Adrenal gland (tissue), 5 donors: Measurements from ENCODE around the gene LYZ.

Experiments used
- POLR2A ChIP-seq, 2 donors: fragments of 450-650 bp; IDR thresholded peaks; one replicate each; pipeline ENCODE4 v1.6.1; 2017; ENCODE audit warnings: antibody characterized with exemption in 2 of 2, mild to moderate bottlenecking in 2 of 2, moderate library complexity in 1 of 2
- TF ChIP-seq, protein P1 (sequence below), 6 experiments: fragments of 450-650 bp in 4 of 6; fragments of 200-600 bp in 2 of 6; sonication (generic) in 1 of 6; IDR thresholded peaks; 1 replicate in 5 of 6; 2 replicates in 1 of 6; pipeline versions ENCODE4 v1.5.1 to v1.8.0; 2016 to 2021; ENCODE audit warnings: antibody characterized with exemption in 6 of 6, mild to moderate bottlenecking in 2 of 6, moderate library complexity in 1 of 6
- donor health status: DM: no; HTN: no; CAD: no.

DNA sequence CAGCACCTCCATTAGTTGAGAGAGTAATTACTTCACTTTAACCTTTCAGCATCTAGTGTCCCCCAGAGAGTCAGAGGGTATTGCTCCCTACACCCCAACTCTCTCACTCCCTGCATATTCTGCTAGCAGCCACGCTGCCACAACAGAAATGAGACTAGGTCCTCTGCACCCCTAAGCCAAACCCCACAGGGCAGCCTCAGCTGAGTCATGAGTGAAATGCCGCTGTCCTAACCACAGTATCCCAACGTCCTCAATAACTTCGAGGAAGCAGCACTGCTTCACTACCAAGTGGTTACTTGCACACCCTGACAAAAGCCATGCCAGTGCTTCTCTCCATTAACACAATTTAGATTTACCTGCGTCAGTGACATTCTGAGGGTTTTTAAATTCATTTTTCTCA is 6.9 kb upstream of the LYZ start:
- no peak for TF ChIP-seq POLR2A (IDR thresholded peaks at IDR 0.05)
- TF ChIP-seq, protein P1, sequence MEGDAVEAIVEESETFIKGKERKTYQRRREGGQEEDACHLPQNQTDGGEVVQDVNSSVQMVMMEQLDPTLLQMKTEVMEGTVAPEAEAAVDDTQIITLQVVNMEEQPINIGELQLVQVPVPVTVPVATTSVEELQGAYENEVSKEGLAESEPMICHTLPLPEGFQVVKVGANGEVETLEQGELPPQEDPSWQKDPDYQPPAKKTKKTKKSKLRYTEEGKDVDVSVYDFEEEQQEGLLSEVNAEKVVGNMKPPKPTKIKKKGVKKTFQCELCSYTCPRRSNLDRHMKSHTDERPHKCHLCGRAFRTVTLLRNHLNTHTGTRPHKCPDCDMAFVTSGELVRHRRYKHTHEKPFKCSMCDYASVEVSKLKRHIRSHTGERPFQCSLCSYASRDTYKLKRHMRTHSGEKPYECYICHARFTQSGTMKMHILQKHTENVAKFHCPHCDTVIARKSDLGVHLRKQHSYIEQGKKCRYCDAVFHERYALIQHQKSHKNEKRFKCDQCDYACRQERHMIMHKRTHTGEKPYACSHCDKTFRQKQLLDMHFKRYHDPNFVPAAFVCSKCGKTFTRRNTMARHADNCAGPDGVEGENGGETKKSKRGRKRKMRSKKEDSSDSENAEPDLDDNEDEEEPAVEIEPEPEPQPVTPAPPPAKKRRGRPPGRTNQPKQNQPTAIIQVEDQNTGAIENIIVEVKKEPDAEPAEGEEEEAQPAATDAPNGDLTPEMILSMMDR (IDR thresholded peaks at IDR 0.05) = no peak
